Aorta (tissue), 5 donors: ENCODE results near the gene CDADC1. TPM values are rescaled to one million over a fixed set of nuclear protein-coding genes. Genes with fewer than 3 reads are reported as not detected.

Experiments used
- ATAC-seq: fragments of 200-7000 bp; cut with Tn5 transposase; one replicate; pipeline ENCODE4 v1.9.1; 2022; ENCODE audit warnings: moderate library complexity; ENCODE audit not compliant: low FRiP score
- DNase-seq, 2 donors: peaks; one replicate each; pipeline ENCODE4 v3.0.0-alpha.2; 2020
- H3K27ac ChIP-seq, 2 donors: one replicate each; pipeline ENCODE4 v1.5.1; 2013; ENCODE audit warnings: low read length in 2 of 2, mild to moderate bottlenecking in 2 of 2, moderate library complexity in 2 of 2, control low read depth in 1 of 2, inconsistent platforms in 1 of 2, low read depth in 1 of 2
- H3K27me3 ChIP-seq, 2 donors: one replicate each; pipeline ENCODE4 v1.6.1; 2013; ENCODE audit warnings: control low read depth in 1 of 2, low read length in 1 of 2, mild to moderate bottlenecking in 1 of 2, moderate library complexity in 1 of 2; ENCODE audit not compliant: insufficient read depth in 2 of 2, control insufficient read depth in 1 of 2
- H3K36me3 ChIP-seq, 2 donors: one replicate each; pipeline ENCODE4 v1.6.1; 2013; ENCODE audit warnings: control low read depth in 1 of 2, low read length in 1 of 2, mild to moderate bottlenecking in 1 of 2; ENCODE audit not compliant: insufficient read depth in 2 of 2, control insufficient read depth in 1 of 2
- H3K4me1 ChIP-seq, 2 donors: one replicate each; pipeline ENCODE4 v1.6.1; 2013; ENCODE audit warnings: low read length in 2 of 2, control low read depth in 1 of 2, mild to moderate bottlenecking in 1 of 2, moderate library complexity in 1 of 2; ENCODE audit not compliant: insufficient read depth in 2 of 2, control insufficient read depth in 1 of 2
- H3K4me3 ChIP-seq, 2 donors: one replicate each; pipeline ENCODE4 v1.5.1; 2013; ENCODE audit warnings: low read length in 2 of 2, control low read depth in 1 of 2, mild to moderate bottlenecking in 1 of 2
- H3K9me3 ChIP-seq: one replicate; pipeline ENCODE4 v1.6.1; 2013; ENCODE audit warnings: mild to moderate bottlenecking, low read length; ENCODE audit not compliant: control insufficient read depth
- WGBS, 2 donors: extraction: QIAGEN DNeasy Blood & Tissue Kit; methylation state at CpG; one replicate each; pipeline ENCODE4 v1.1.7; 2013; 5-methylcytosine and 5-hydroxymethylcytosine counted together
- intact Hi-C, 2 donors: fragments of 100-400 bp; cut with DNase I; formaldehyde crosslinking; loops; one replicate each; pipeline versions ENCODE4 v1.14.2 to v1.15.0; 2022
- long read RNA-seq, 2 donors: library from polyadenylated mRNA; unstranded; transcript quantifications; one replicate each; pipeline ENCODE4 v2.0.0, GENCODE V29; 2020 to 2021
- polyA plus RNA-seq, 2 donors: library from polyadenylated mRNA; stranded (reverse); fragments of 200-250 nt; gene quantifications; one replicate each; pipeline ENCODE4 v1.2.3, GENCODE V29; 2013
- total RNA-seq, 2 donors: library from RNA; stranded (reverse); fragmentation: NEBNext Ultra II Directional; extraction: Animal tissue kit (Norgen Biotek cat#: 25700); gene quantifications; one replicate each; pipeline ENCODE4 v1.2.1, GENCODE V29; 2021
- donor health status: healthy with polysubstance abuse.
- donor health status: Bipolar disorder and iron deficiency.
- donor health status: DM: no; HTN: no; CAD: no.
- donor health status: DM: no; HTN: no; CAD: no.
- donor health status: DM: yes; HTN: yes; CAD: no.

CDADC1 gene
- total RNA-seq (10 to 100 TPM in 1 of 2 donors, 1 to 10 TPM in 1; 9.9 to 13.8 TPM), polyA plus RNA-seq (10 to 100 TPM in 1 of 2 donors, 1 to 10 TPM in 1; 8.7 to 23.0 TPM)
- long read RNA-seq, donor 1, partial matches to known transcripts, result 2 of 8 reads
- long read RNA-seq, donor 1, other reads (novel, unspliced or antisense), result 3 of 8 reads
- long read RNA-seq, donor 2, partial matches to known transcripts, result 1 of 4 reads
- long read RNA-seq, donor 2, other reads (novel, unspliced or antisense), result 2 of 4 reads

GRCh38 chr13:49247643-49248621 is at the start of gene CDADC1:
CDADC1 (plus strand) TSS chr13:49247925; CDS start chr13:49248038, 113 bp downstream.
- intact Hi-C loops, result loop anchor here in 1 of 2 donors (10.0 kb wide), 1 partner anchor 143 kb away; no protein-coding TSS in a partner anchor
- Histone ChIP-seq H3K36me3 (peaks cover 0 to 2% of the 10 kb centered on the region in 2 donors), H3K27me3 (no peaks in the 10 kb centered on the region), H3K9me3 (no peaks in the 10 kb centered on the region), H3K4me1 (peaks cover 2% of the 10 kb centered on the region in 2 donors), H3K4me3 (peak within 1 kb of the TSS; percentile 55 to 77), H3K27ac (peak within 1 kb of the TSS; percentile 76 to 90)
- WGBS, 2 donors, result 0% methylated on average over 56 of the region's 56 CpGs
- ATAC-seq, result peak; percentile 98
- DNase-seq, result peak; percentile 99 to 100

- no peak overlapping the region for H3K27ac ChIP-seq
- H3K4me3 ChIP-seq, result no peak overlapping the region
- DNase-seq (no peak), ATAC-seq (no peak)
- no peaks in the 10 kb centered on the region for H3K9me3 ChIP-seq
- H3K36me3 ChIP-seq, result peaks cover 2 to 6% of the 10 kb centered on the region in 2 donors
- intact Hi-C loops, result no loop called here
- 90 to 92% methylated on average over 3 of the region's 3 CpGs for WGBS, 2 donors
- H3K4me1 ChIP-seq, result no peaks in the 10 kb centered on the region
- no peaks in the 10 kb centered on the region for H3K27me3 ChIP-seq
Observed at GRCh38 chr13:49206641-49207040, 41.1 kb upstream of the CDADC1 start.

GRCh38 chr13:49208619-49209018 is 39.1 kb upstream of the CDADC1 start:
- H3K4me3 ChIP-seq, result no peak overlapping the region
- H3K27me3 ChIP-seq, result no peaks in the 10 kb centered on the region
- H3K4me1 ChIP-seq, result no peaks in the 10 kb centered on the region
- H3K36me3 ChIP-seq, result peaks cover 2 to 6% of the 10 kb centered on the region in 2 donors
- no peak overlapping the region for H3K27ac ChIP-seq
- DNase-seq (no peak), ATAC-seq (no peak)
- intact Hi-C loops, result no loop called here
- WGBS, 2 donors, result 96% methylated on average over 4 of the region's 4 CpGs
- H3K9me3 ChIP-seq, result no peaks in the 10 kb centered on the region

GRCh38 chr13:49210114-49210513 is 37.6 kb upstream of the CDADC1 start:
- WGBS, 2 donors, result 81 to 86% methylated on average over 1 of the region's 1 CpG
- no peak for ATAC-seq

GRCh38 chr13:49210669-49211068 is 37.1 kb upstream of the CDADC1 start:
- ATAC-seq (no peak), DNase-seq (no peak)
- intact Hi-C loops, result no loop called here

More at GRCh38 chr13:49210114-49210513, 37.6 kb upstream of the CDADC1 start:
- Histone ChIP-seq H3K27me3 (no peaks in the 10 kb centered on the region), H3K36me3 (peaks cover 0 to 3% of the 10 kb centered on the region in 2 donors), H3K4me3 (no peak overlapping the region), H3K27ac (no peak overlapping the region), H3K9me3 (no peaks in the 10 kb centered on the region), H3K4me1 (no peaks in the 10 kb centered on the region)
- DNase-seq, result no peak
- intact Hi-C loops, result no loop called here

GRCh38 chr13:49213539-49213938 is 34.2 kb upstream of the CDADC1 start:
- no peaks in the 10 kb centered on the region for H3K27me3 ChIP-seq
- intact Hi-C loops, result no loop called here
- no peaks in the 10 kb centered on the region for H3K9me3 ChIP-seq
- no peak overlapping the region for H3K27ac ChIP-seq
- peaks cover 0 to 3% of the 10 kb centered on the region in 2 donors for H3K36me3 ChIP-seq
- no peak overlapping the region for H3K4me3 ChIP-seq
- WGBS, 2 donors, result 86 to 87% methylated on average over 1 of the region's 1 CpG
- ATAC-seq, result no peak
- DNase-seq, result no peak
- H3K4me1 ChIP-seq, result no peaks in the 10 kb centered on the region

More at GRCh38 chr13:49210669-49211068, 37.1 kb upstream of the CDADC1 start:
- Histone ChIP-seq H3K4me3 (no peak overlapping the region), H3K27ac (no peak overlapping the region), H3K36me3 (peaks cover 0 to 3% of the 10 kb centered on the region in 2 donors), H3K27me3 (no peaks in the 10 kb centered on the region), H3K4me1 (no peaks in the 10 kb centered on the region), H3K9me3 (no peaks in the 10 kb centered on the region)
- WGBS, 2 donors, result 91 to 95% methylated on average over 5 of the region's 5 CpGs

- no peaks in the 10 kb centered on the region for H3K27me3 ChIP-seq
- intact Hi-C loops, result no loop called here
- H3K9me3 ChIP-seq, result no peaks in the 10 kb centered on the region
- ATAC-seq (no peak), DNase-seq (no peak)
- peaks cover 0 to 3% of the 10 kb centered on the region in 2 donors for H3K36me3 ChIP-seq
- no peak overlapping the region for H3K27ac ChIP-seq
- H3K4me3 ChIP-seq, result no peak overlapping the region
- WGBS, 2 donors, result 78 to 81% methylated on average over 6 of the region's 6 CpGs
- no peaks in the 10 kb centered on the region for H3K4me1 ChIP-seq
Observed at GRCh38 chr13:49213997-49214916, 33.5 kb upstream of the CDADC1 start.

- 69 to 70% methylated on average over 6 of the region's 6 CpGs for WGBS, 2 donors
- Histone ChIP-seq H3K27ac (no peak overlapping the region), H3K36me3 (peaks cover 0 to 3% of the 10 kb centered on the region in 2 donors), H3K4me1 (no peaks in the 10 kb centered on the region), H3K27me3 (no peaks in the 10 kb centered on the region), H3K4me3 (no peak overlapping the region), H3K9me3 (no peaks in the 10 kb centered on the region)
- ATAC-seq (peak; percentile 42), DNase-seq (peak in 1 of 2 donors; percentile 69)
- intact Hi-C loops, result no loop called here
Observed at GRCh38 chr13:49214917-49215376, 32.8 kb upstream of the CDADC1 start.
